CD1c-positive myeloid dendritic cell (primary cell): ENCODE results near the gene XYLT1.

Source experiments
- DNase-seq: peaks from one replicate; pipeline ENCODE4 v3.0.0-alpha.2; 2016; ENCODE audit errors: extremely low spot score

Gene XYLT1

DNA sequence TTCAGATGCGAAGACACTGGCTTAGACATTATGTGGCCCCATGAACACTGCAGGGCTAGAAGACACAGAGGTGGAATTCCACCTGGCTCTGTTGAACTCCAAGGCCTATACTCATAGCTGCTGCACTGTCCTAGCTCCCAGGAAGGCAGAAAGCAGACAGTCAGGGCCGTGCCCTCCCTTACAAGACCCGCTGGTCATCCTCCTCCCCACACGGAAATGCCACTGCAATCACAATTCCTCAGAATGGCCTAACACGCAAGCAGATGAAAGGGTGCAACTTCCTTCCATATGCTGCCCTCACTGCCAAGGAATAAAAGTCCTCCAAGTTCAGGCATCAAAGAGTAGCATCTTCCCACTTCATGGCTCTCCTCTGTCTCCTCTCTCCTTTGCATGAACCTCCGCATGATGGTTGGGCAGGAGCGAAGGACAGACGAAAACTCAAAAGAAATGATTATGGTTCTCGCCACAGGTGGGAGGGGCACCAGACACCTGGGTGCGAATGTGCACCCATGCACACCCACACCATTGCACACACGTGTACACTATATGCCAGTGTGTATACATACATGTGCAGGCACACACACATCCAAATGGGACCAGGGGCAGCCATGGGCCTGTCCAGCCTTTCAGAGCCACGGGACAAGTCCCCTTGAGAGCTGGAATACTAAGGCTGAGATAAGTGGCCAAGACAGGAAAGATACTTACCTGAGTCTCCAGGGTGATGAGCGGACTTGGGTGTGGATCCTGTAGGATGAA, 113.3 kb downstream of the XYLT1 start:
- peak; percentile 73 for DNase-seq

DNA sequence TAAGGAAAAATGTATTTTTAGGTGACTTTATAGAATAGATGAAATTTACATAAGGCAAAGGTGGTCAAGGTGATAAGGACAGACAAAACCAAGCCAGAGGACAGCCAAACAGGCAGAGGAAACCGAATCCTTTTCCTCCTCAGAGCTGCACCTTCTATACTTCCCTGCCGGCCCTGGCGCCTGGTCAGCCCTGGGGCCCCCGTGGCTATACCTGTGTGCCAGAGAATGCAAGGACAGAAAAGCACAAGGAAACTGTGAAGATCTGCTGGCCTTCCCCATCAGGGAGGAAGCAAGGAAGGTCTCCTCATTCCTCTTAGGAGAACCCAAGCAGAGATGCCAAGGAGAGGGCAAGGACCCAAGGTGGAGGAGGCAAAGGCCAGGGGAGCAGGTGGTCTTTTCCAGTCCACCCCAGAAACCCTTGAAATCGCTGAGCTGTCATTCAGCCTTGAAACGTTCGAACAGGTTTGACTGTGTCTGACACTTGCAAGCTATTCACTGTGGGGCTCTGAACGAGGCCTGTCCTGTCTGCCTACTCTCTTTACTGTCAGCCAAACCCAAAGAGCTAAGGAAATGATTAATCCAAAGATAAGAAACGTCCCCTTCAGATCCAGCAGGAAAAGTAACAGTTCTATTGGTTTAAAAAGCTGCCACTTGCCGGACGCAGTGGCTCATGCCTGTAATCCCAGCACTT, 114.4 kb downstream of the XYLT1 start:
- no peak for DNase-seq

DNA sequence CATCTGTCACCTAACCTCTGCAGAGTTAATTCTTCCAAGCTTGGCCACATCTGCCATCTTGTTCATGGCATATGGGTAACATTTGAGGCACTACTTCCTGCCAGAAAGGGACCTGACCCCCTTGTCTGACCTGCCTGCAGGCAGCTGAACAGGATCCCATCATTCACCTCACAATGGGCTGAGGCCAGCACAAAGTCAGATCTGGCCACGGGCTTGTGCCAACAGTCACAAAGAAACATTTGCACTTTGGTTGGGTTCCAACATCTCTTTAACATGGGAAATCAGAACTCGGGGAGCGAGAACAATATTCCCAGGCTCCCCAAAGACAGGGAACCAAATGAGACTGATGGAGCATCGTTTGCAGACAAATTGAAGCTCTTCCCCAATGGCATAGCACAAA, 116.1 kb downstream of the XYLT1 start:
- DNase-seq = no peak

DNA sequence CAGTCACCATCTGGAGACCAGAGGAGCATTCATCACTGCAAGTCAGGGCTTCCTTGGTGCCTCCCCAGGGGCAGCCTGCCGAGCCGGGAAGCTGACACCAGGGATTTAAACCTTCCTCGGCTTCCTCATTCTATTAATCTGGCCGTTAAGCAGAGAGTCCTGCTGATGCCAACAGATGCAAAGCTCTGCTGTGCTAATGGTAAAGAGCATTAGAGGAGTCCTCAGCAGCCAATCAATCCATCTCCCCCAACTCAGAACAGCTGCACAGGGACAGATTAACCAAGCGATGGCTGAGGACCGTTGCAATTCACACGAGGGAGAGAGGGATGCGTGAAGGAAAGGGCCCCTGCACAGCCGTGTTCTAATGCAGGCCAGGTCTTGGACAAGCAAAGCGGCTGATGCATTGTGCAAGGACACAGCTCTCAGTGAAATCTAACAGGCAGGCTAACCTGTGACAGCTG, 116.6 kb downstream of the XYLT1 start:
- DNase-seq = no peak

DNA sequence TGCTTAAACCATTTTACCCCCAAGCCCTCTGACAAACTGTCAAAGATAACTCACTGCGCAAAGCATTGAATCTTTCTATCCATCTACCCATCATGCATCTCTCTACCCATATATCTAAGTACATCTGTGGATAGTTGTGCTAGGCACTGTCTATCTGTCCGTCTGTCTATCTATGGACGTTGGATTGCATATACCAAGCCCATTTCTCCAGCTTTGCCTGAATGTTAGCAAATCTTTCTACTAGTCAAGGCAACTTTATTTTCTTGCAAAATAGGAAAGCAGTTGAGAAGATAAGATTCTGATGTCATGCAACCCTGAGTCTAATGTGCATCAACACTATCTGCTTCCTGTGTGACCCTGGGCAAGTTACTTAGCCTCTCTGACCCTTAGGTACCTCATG, 117.2 kb downstream of the XYLT1 start:
- no peak for DNase-seq

DNA sequence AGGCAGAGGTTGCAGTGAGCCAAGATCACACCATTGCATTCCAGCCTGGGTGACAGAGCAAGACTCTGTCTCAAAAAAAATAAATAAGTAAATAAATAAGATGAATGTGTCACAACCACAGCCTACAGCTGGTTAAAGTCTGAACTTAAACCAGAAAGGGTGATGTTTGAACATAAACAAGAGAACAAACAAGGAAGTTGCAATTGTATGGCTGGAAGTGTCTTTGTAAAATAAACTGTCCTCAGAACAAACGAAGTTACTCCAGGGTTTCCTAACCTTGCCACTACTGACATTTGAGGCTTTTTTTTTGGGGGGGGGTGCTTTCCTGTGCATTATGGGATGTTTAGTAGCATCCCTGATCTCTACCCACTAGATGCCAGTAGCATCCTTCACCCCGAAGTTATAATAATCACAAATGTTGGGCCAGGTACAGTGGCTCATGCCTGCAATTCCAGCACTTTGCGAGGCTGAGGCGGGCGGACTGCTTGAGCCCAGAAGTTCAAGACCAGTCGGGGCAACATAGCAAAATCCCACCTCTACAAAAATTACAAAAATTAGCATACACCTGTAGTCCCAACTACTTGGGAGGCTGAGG, 119.2 kb downstream of the XYLT1 start:
- DNase-seq = peak; percentile 44

DNA sequence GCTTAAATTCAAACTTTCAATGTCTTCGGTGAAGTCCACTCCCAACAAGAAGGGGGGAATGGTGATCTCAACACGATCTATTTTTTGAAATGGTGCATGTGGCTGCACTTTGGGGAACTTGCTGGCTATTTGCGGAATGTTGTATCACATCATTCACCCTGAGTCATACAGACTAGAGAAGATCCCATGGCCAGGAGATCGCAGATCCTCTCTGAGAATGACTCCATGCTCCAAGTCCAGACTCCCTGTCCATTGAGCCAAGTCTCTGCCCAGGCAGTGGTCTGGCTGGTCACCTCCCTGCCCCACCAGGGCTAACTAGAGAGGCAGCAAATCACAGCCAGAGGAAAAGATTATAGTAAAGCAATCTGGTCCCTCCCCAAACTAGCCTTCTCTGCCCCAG, 120.6 kb downstream of the XYLT1 start:
- DNase-seq = peak; percentile 89

DNA sequence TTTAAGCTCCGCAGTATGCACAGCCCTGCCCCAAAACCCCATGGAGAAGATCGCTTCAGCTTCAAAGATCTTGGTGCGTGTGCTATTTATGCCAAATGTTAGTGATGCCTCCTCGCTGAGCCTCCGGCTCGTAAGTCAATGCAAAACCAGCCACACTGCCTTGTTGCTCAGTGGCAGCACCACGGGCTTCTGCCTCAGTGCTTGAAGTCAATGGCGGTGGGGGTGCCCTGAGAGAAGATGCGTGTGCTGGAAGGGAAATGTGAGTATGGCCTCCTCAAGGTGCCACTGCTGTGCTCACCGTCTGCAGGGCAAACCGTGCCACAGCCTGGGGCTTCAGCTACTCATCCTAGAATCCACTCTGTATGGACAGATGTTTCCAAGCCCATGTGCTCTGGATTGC, 121.9 kb downstream of the XYLT1 start:
- no peak for DNase-seq

DNA sequence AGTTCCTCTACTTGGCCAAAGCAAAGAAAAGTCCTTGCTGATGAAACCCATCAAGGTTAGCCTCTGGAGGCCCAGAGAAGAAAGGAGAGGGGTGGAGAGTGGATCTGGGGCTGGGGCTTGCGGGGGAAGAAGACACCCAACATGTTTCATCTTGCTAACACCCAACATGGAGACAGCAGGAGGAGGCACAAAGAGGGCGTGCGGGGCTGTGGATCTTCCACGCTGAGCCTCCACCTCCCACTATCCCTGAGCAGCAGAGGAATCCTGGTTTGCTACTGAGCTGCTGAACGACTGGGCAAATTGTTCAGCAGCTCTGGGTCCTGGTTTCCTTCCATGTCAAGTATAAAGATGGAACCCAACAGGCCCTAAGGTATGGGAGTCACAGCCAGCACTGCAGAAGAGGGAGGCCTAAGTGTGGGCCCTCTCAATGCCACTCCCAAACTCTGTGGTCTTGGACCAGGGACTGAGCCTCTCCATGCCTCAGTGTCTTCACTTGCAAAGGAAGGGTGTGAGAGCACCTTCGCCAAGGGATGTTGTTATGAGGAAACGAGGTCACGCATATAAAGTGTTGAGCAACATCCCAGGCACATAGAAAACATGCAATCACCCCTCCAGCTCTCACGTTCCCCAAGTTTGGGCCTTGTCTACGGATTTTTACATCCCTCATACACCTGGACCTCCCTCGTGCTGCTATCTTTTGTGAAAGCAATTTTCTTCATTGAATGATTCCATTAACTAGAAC, 122.5 kb downstream of the XYLT1 start:
- DNase-seq = peak; percentile 58

DNA sequence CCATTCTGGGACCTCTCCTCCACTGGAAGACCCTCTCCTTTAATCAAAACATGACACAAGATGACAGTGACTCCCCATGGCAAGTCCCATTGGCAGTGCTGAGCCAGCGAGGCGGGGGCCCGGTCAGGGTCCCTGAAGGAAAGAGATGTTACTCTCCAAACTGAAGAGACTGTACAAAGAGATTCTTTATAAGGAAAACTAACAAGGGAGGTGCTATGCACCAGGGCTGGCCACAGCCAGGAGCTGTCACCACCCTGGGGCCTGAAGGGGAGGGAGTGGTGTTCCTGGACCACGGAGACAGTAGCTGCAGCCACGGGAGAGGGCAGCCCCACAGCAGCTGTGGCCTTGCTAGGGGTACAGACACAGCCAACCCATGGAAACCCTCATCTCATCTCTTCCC, 123.1 kb downstream of the XYLT1 start:
- no peak for DNase-seq

DNA sequence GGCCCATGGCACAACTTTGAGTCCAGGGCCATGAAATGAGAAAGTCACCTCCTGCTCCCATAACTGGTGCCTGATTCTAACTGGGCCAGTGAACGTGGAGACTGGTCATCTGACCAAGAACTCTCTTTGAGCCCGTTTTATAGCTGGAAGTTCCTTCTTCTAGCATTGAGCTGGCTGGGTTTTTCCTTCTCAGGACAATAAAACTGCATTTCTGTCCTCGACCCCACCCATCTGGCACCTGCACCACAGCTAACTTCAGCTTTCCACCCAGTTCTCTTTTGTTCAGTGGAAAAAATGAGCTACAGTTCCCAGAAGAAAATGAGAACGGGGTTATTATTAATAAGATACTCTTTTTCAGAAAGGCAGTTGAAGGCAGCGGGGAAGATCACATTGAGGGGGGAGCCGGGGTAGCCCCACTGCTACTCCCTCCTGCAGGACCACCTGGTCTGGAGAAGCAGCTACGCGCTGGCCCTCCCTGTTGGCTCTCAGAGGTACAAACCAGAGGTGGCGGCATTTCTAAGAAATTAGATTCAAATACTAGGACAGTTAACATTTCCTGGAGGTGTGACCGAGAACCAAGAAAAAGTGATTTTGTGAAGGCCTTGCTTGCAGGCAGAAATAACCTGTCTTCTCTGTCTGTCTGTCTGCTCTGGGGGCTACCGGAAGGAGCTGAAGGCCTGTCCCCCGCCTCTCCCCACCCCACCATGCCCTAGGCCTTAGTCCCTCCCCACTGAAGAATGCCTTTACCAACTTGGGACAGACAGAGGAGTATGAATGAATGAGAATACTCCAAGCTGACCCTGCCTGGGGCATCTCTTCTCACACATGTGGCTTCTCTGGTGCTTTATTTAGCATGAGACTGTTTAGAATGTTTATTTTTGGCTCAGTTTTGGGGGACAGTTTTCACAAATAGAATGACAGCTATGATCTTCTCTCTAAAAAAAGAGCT, 123.9 kb downstream of the XYLT1 start:
- DNase-seq = peak; percentile 71

DNA sequence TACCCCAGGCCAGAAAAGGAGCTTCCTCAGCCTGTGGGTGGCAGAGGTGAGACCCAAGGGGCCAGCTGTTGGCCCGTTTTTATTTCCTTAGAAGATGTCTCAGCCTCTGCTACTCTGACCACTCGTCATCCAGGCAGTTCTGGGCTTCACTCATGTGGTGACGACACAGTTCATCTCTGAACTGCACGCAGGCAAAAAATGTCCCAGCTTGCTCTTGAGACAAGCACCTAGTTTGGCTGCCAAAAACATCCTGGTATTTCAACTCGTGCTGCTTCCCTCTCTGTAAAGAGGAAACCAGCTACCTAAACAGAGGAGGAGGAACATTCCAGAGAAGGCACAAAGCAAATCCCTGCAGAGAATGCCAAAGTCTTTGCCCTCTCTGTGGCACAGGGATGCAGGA, 125.7 kb downstream of the XYLT1 start:
- DNase-seq = peak; percentile 78

DNA sequence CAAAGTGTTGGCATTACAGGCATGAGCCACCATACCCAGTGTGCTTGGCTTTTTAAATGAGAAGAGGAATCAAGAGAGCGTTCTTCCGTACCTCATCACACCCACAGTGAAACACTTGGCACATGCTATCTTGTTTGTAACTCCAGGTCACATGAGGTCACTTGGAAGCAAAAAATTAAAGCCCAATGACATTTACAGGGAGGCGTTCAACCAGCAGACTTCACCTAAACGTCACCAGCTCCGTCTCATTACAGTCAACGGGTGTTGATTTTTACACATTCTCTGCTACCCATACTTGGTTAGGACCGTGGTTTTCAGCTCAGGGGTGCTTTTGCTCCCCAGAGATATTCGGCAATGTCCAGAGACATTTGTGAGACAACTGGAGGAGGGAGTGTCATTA, 127.0 kb downstream of the XYLT1 start:
- DNase-seq = peak; percentile 84

DNA sequence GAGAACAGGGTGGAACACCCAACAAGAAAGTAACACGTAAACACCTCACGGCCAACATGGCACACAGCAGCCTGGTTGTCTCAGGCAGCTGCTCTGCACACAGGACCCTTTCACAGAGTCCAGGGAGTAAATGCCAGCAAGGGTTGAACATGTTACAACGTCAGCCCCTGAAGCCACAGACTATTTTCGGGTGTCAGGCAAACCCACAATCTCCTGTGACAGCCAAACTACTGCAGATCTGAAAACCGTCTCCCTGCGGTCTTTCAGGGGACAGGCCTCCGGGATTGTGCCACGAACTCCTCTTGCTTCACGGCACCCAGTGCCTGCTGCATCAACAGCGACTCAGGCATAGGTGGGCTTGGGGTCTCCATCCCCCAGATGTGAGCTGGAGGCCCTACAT, 127.7 kb downstream of the XYLT1 start:
- peak; percentile 34 for DNase-seq

DNA sequence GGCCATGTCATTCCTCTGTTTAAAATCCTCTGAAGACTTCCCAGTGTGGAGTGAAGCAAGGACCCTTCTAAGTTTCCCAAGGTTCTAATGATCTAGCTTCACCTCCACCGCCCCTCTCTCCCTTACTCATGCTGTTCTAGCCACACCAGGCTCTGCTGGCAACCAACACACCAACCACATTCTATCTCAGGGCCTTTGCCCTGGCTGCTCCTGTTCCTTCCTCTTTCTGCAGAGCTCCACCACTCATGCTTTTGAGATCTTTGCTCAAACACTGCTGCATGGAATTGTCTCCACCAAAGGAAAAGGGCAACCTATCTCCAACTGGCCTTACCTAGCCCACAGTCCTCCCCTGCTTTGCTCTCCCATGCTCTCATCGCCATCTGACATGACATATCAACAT, 128.7 kb downstream of the XYLT1 start:
- DNase-seq = peak; percentile 74

DNA sequence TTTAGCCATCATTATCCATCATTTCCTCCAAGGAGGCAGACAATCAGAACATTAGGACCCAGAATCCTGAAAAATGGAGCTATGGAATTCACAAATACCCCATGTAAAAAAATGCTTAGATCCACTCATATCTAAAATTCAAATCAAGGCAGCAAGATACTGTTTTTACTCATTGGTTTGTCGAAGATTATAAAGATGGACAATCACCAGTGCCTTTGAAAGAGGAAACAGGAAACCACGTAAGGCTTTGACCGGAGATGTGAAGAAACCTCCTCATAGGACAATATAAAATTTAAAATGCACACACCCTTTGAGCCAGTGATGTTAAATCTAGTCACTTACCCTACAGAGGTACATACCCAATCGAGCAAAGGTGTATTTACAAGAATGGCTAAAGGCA, 130.0 kb downstream of the XYLT1 start:
- peak; percentile 30 for DNase-seq

DNA sequence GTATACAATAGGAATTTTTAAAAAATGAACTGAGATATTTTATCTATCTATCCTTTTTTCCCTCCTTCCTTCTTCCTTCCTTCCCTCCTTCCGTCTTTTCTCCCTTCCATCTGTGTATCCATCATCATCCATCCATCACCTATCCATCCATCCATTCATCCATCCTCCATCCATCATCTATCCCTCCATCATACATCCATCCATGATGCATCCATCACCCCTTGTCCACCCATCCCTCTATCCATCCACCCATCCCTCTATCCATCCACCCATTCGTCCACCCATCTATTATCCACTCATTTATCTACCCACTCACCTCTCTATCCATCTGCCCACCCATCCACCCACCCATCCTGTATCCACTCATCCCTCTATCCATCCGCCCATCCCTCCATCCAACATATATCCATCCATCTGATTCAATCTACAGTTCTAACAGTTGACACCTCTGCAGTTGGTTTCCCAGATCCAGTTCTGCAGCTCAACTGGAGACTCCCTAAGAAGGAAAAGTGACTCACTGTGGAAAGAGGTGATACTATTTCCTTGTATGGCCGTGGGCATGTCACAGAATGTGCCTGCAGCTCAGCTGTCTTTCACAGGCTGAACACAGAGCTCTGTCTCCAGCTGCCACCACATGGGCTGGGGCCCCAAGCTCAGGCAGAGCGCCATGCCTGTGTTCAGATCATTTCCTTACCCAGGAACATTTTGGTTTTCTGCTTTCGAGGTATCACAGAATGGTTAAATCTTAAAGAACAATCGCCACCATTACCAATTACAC, 130.8 kb downstream of the XYLT1 start:
- no peak for DNase-seq

DNA sequence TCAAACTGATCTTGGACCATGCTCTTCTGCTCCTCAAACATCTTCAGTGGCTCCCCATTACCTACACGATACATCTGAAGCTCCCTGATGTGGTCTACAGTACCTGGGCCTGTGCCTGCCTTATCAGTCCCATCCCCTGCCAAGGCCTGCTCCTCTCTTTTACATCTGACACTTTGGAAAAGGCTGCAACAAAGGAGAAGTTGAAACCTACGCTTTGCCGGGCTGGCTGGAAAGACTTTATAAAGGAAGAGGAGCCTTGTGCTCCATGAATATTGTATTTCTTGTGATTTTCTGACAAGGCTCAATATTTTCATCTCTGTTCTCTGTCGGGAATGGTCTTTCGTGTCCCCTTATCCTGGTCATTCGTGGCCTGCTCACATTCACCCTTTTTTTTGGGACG, 132.5 kb downstream of the XYLT1 start:
- peak; percentile 47 for DNase-seq

DNA sequence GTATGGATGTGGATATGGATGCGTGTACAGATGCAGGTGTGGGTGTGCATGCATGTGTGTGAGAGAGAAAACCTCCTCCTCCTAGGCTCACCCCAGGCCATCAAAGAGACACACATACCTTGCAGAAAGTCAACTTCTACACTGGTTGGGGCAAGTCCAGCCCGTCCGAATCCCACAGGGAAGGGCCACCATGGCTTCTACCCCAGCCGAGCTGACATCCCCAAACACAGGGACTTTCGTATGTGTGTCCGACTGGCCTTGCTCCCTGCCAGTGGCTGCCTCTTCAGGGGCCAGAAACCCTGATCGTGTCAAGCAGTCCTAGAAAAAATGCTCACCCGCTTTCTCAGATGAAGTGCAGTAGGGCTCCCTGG, 134.2 kb downstream of the XYLT1 start:
- DNase-seq = no peak

DNA sequence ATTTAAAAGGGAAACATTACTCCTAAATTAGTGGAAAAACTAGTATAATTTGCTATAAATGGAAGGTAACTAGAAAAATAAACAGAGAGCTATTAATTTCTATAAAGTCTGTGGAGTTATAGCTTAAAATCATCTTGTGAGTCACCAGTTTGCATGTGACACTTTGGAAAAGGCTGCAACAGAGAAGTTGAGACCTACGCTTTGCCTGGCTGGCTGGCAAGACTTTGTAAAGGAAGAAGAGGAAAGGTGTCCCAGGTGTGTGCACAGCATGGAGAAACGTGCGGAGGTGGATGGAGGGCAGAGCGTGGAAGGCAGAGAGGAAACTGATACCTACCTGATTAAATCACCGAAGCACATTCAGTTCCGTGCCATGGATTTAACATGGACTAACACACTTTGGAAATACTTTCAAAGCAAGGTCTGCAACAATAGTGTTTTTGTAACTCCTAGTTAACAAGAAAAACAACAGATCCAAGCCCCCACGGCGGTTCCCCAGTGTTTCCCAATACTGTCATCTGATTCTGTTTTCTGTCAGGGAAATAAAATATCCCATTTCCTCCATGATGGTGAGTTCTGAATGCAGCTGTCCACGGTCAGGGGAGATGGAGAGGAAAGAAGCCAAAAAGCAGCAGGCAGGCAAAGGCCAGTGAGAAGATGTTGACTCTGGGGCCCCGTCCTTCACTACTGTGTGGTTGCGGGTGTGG, 134.8 kb downstream of the XYLT1 start:
- DNase-seq = peak; percentile 53
